HepG2 (cell line): ENCODE results near the gene MTUS2. TPM values are rescaled to one million over a fixed set of nuclear protein-coding genes. Genes with fewer than 3 reads are reported as not detected.

ENCODE experiments used
- ATAC-seq: fragments of 200-7000 bp; cut with Tn5 transposase; 3 replicates; pipeline ENCODE4 v1.9.1; 2020; ENCODE audit warnings: mild to moderate bottlenecking, moderate library complexity
- BruUV-seq: library from RNA; stranded (reverse); fragments of 400-500 nt; replicated peaks from 2 replicates; lab custom pipeline; 2021; lab: Mats Ljungman, UMichigan
- CTCF ChIA-PET: fragments of 300-600 bp; formaldehyde crosslinking; extraction: SDS; loops from one replicate; lab custom pipeline; 2021; ENCODE audit warnings: low total read pairs, inconsistent platforms, low intra/inter-chr PET ratio; lab: Yijun Ruan, JAX
- POLR2A ChIA-PET: fragments of 350-600 bp; sonication (Branson Sonifier 250); formaldehyde crosslinking; loops from one replicate; lab custom pipeline; 2020; ENCODE audit warnings: antibody characterized with exemption, inconsistent platforms; lab: Yijun Ruan, JAX
- DNase-seq: peaks from one replicate; pipeline ENCODE4 v3.0.0-alpha.2; 2015; ENCODE audit warnings: low spot score
- FAIRE-seq: peaks from 3 replicates; lab custom pipeline; 2011; peaks lifted over from hg19 to GRCh38; lab: Jason Lieb, UNC
- H2AFZ ChIP-seq: one replicate; pipeline ENCODE4 v1.6.1; 2011; ENCODE audit warnings: low read length, inconsistent platforms
- H3K27ac ChIP-seq: fragments of 300-600 bp; 3 replicates; pipeline ENCODE4 v1.8.0; 2011; ENCODE audit warnings: mixed run types, mild to moderate bottlenecking, mixed read lengths, low read length, inconsistent platforms; ENCODE audit not compliant: insufficient read depth; ENCODE audit errors: extremely low read length
- H3K27me3 ChIP-seq, 2 experiments: fragments of 200-600 bp in 1 of 2; 2 replicates in 1 of 2; 3 replicates in 1 of 2; pipeline versions ENCODE4 v1.6.0 to v1.8.0; 2011; ENCODE audit warnings: low read length in 2 of 2, mild to moderate bottlenecking in 2 of 2, moderate library complexity in 2 of 2, inconsistent platforms in 1 of 2; ENCODE audit not compliant: insufficient read depth in 2 of 2, control insufficient read depth in 1 of 2
- H3K36me3 ChIP-seq, 2 experiments: fragments of 200-600 bp in 1 of 2; replicated peaks in 1 of 2; 2 replicates in 1 of 2; 3 replicates in 1 of 2; pipeline versions ENCODE4 v1.5.1 to v1.8.0; 2011; ENCODE audit warnings: low read length in 2 of 2, inconsistent platforms in 1 of 2; ENCODE audit not compliant: insufficient read depth in 2 of 2, control insufficient read depth in 1 of 2
- H3K4me1 ChIP-seq: 2 replicates; pipeline ENCODE4 v1.5.1; 2012; ENCODE audit warnings: low read length, inconsistent platforms; ENCODE audit not compliant: insufficient read depth
- H3K4me2 ChIP-seq: 2 replicates; pipeline ENCODE4 v1.6.0; 2011; ENCODE audit warnings: low read depth, low read length, inconsistent platforms
- H3K4me3 ChIP-seq, 3 experiments: fragments of 200-600 bp in 1 of 3; sonication (generic), shearing (Covaris generic) in 1 of 3; replicated peaks in 1 of 3; 2 replicates each; pipeline ENCODE4 v1.5.1; 2011 to 2016; ENCODE audit warnings: low read length in 3 of 3, inconsistent platforms in 2 of 3, low read depth in 2 of 3, mild to moderate bottlenecking in 2 of 3, control low read depth in 1 of 3, mixed read lengths in 1 of 3; ENCODE audit not compliant: insufficient read depth in 1 of 3
- H3K79me2 ChIP-seq: one replicate; pipeline ENCODE4 v1.6.1; 2011; ENCODE audit warnings: low read length, inconsistent platforms; ENCODE audit not compliant: insufficient read depth
- H3K9ac ChIP-seq: 2 replicates; pipeline ENCODE4 v1.6.0; 2011; ENCODE audit warnings: mild to moderate bottlenecking, low read depth, low read length, inconsistent platforms; ENCODE audit not compliant: insufficient read depth
- H3K9me3 ChIP-seq: 2 replicates; pipeline ENCODE4 v1.5.1; 2012; ENCODE audit warnings: mild to moderate bottlenecking, low read length
- H4K20me1 ChIP-seq: 2 replicates; pipeline ENCODE4 v1.6.0; 2011; ENCODE audit warnings: inconsistent platforms, mild to moderate bottlenecking, low read length, moderate library complexity; ENCODE audit not compliant: insufficient read depth
- ATAD3A ChIP-seq: sonication (generic); formaldehyde crosslinking; IDR thresholded peaks from 2 replicates; pipeline ENCODE4 v1.4.0; 2020; ENCODE audit warnings: missing genetic modification reagents
- FIP1L1 ChIP-seq: fragments of 200-400 bp; formaldehyde crosslinking; IDR thresholded peaks from 2 replicates; pipeline ENCODE4 v1.6.1; 2018; ENCODE audit warnings: low read depth, mild to moderate bottlenecking, low read length, moderate library complexity, borderline replicate concordance; ENCODE audit not compliant: insufficient read depth
- GFI1 ChIP-seq: sonication (generic); formaldehyde crosslinking; IDR thresholded peaks from 2 replicates; pipeline ENCODE4 v1.5.0; 2020; ENCODE audit warnings: missing genetic modification reagents, mild to moderate bottlenecking, borderline replicate concordance
- GPBP1L1 ChIP-seq: sonication (generic); formaldehyde crosslinking; IDR thresholded peaks from 2 replicates; pipeline ENCODE4 v1.5.0; 2020; ENCODE audit warnings: mild to moderate bottlenecking, missing genetic modification reagents
- KIAA2018 ChIP-seq: sonication (generic); formaldehyde crosslinking; IDR thresholded peaks from 2 replicates; pipeline ENCODE4 v1.5.0; 2020; ENCODE audit warnings: mild to moderate bottlenecking, missing genetic modification reagents, borderline replicate concordance
- NCOR1 ChIP-seq: fragments of 200-600 bp; sonication (generic); IDR thresholded peaks from 2 replicates; pipeline ENCODE4 v1.7.0; 2017; ENCODE audit warnings: antibody characterized with exemption, low read length, borderline replicate concordance
- NFKBIZ ChIP-seq: IDR thresholded peaks from 2 replicates; pipeline ENCODE4 v1.6.1; 2018; ENCODE audit warnings: missing genetic modification reagents, missing compliant biosample characterization
- POLR2G ChIP-seq: fragments of 200-400 bp; formaldehyde crosslinking; IDR thresholded peaks from 2 replicates; pipeline ENCODE4 v1.6.1; 2018; ENCODE audit warnings: mild to moderate bottlenecking, low read depth, low read length, moderate library complexity
- RFXAP ChIP-seq: sonication (generic); formaldehyde crosslinking; IDR thresholded peaks from 2 replicates; pipeline ENCODE4 v1.4.0; 2020; ENCODE audit warnings: missing genetic modification reagents, borderline replicate concordance
- SKI ChIP-seq: fragments of 450-650 bp; IDR thresholded peaks from one replicate; pipeline ENCODE4 v1.6.1; 2018; ENCODE audit warnings: mild to moderate bottlenecking; ENCODE audit not compliant: partially characterized antibody
- SNAPC2 ChIP-seq: sonication (generic); formaldehyde crosslinking; IDR thresholded peaks from 2 replicates; pipeline ENCODE4 v1.8.1; 2022; ENCODE audit warnings: mild to moderate bottlenecking, missing genetic modification reagents
- ZBTB38 ChIP-seq: sonication (generic); formaldehyde crosslinking; IDR thresholded peaks from 2 replicates; pipeline ENCODE4 v1.5.1; 2020; ENCODE audit warnings: mild to moderate bottlenecking, missing genetic modification reagents
- ZFP82 ChIP-seq: sonication (generic); formaldehyde crosslinking; IDR thresholded peaks from 2 replicates; pipeline ENCODE4 v1.5.1; 2020; ENCODE audit warnings: mild to moderate bottlenecking, missing genetic modification reagents, borderline replicate concordance
- ZKSCAN5 ChIP-seq: sonication (generic); formaldehyde crosslinking; IDR thresholded peaks from 2 replicates; pipeline ENCODE4 v1.5.1; 2020; ENCODE audit warnings: mild to moderate bottlenecking, missing genetic modification reagents
- ZNF558 ChIP-seq: sonication (generic); formaldehyde crosslinking; IDR thresholded peaks from 2 replicates; pipeline ENCODE4 v1.9.0; 2022; ENCODE audit warnings: mild to moderate bottlenecking, missing genetic modification reagents, borderline replicate concordance
- ZNF564 ChIP-seq: sonication (generic); formaldehyde crosslinking; IDR thresholded peaks from 2 replicates; pipeline ENCODE4 v1.8.1; 2023; ENCODE audit warnings: mild to moderate bottlenecking, missing genetic modification reagents
- ZNF768 ChIP-seq: sonication (generic); formaldehyde crosslinking; IDR thresholded peaks from 2 replicates; pipeline ENCODE4 v1.4.0; 2020; ENCODE audit warnings: missing genetic modification reagents
- WGBS: methylation state at CpG from one replicate; pipeline ENCODE4 v1.1.6; 2017; ENCODE audit warnings: low lambda C conversion rate; 5-methylcytosine and 5-hydroxymethylcytosine counted together
- in situ Hi-C: cut with HindIII; loops from 2 replicates; pipeline ENCODE4 v1.10.0; 2017; ENCODE audit warnings: low pct_unique_long_range_greater_than_20kb; ENCODE audit not compliant: extremely low pct_ligation_motif_present
- intact Hi-C: fragments of 100-400 bp; cut with micrococcal nuclease; formaldehyde crosslinking; loops from one replicate; pipeline ENCODE4 v1.10.0; 2022; ENCODE audit not compliant: unreplicated experiment
- polyA plus RNA-seq, 8 experiments: library from polyadenylated mRNA; depleted of rRNA in 3 of 8; stranded (reverse) in 7 of 8; unstranded in 1 of 8; fragments of >200 nt; fragmentation: Illumina TruSeq in 4 of 8; extraction: Trizol in 4 of 8; gene quantifications; 2 replicates each; pipeline versions ENCODE4 v1.2.1 to v1.2.3, GENCODE V29; 2011 to 2016; ENCODE audit warnings: low read depth in 4 of 8, missing spikeins in 1 of 8, mixed read lengths in 1 of 8; ENCODE audit not compliant: insufficient read depth in 1 of 8
- total RNA-seq, 5 experiments: library from RNA; depleted of rRNA; stranded (reverse); fragments of >200 nt; fragmentation: Illumina TruSeq; extraction: Trizol; gene quantifications; 2 replicates each; pipeline ENCODE4 v1.2.3, GENCODE V29; 2016; ENCODE audit warnings: low read depth in 1 of 5

MTUS2 gene
- total and polyA plus RNA-seq, 2 of the 13 experiments (the other 11 are each of a cell fraction or from before 2014, with no cell fraction given): not detected

GRCh38 chr13:29493796-29494195 is 673.7 kb downstream of the MTUS2 start:
- Histone ChIP-seq H4K20me1 (no peaks in the 10 kb centered on the region), H3K9me3 (no peaks in the 10 kb centered on the region), H3K27me3 (peaks cover 12 to 36% of the 10 kb centered on the region in 2 experiments; a peak in 4 of 5 replicates), H3K4me1 (no peaks in the 10 kb centered on the region), H3K79me2 (no peaks in the 10 kb centered on the region), H3K36me3 (no peaks in the 10 kb centered on the region), H3K9ac (no peak overlapping the region), H2AFZ (no peak overlapping the region), H3K4me2 (no peak overlapping the region), H3K27ac (no peak overlapping the region), H3K4me3 (no peak overlapping the region)
- no TSS peak for BruUV-seq
- no peak for TF ChIP-seq ATAD3A (CRISPR knock-in tag)
- TF ChIP-seq GFI1: no peak
- TF ChIP-seq KIAA2018: no peak
- TF ChIP-seq GPBP1L1 (CRISPR knock-in tag): no peak
- no peak for TF ChIP-seq ZFP82 (CRISPR knock-in tag)
- TF ChIP-seq ZNF564 (CRISPR knock-in tag): no peak
- no peak for TF ChIP-seq FIP1L1
- no peak for TF ChIP-seq ZKSCAN5
- no peak for TF ChIP-seq SKI
- no peak for TF ChIP-seq NCOR1
- no peak for TF ChIP-seq POLR2G
- no peak for TF ChIP-seq SNAPC2 (CRISPR knock-in tag)
- TF ChIP-seq ZNF768: no peak
- no peak for TF ChIP-seq ZNF558 (CRISPR knock-in tag)
- TF ChIP-seq ZBTB38 (CRISPR knock-in tag): no peak
- TF ChIP-seq NFKBIZ (CRISPR knock-in tag): no peak
- TF ChIP-seq RFXAP: no peak
- FAIRE-seq: no peak
- no peak for DNase-seq
- intact Hi-C loops (no loop called here), in situ Hi-C loops (no loop called here)
- ChIA-PET CTCF (no interaction called here), POLR2A (no interaction called here)
- WGBS: 14% methylated on average over 3 of the region's 4 CpGs
- ATAC-seq: no peak
